HUDEP-2 (cell line): ENCODE data around the gene JADE3.

ENCODE experiments used
- DNase-seq, 76 experiments: peaks; one replicate each; lab custom pipeline; 2025; ENCODE audit not compliant: unreplicated experiment in 76 of 76; lab: John Stamatoyannopoulos, UW

The JADE3 gene

DNA sequence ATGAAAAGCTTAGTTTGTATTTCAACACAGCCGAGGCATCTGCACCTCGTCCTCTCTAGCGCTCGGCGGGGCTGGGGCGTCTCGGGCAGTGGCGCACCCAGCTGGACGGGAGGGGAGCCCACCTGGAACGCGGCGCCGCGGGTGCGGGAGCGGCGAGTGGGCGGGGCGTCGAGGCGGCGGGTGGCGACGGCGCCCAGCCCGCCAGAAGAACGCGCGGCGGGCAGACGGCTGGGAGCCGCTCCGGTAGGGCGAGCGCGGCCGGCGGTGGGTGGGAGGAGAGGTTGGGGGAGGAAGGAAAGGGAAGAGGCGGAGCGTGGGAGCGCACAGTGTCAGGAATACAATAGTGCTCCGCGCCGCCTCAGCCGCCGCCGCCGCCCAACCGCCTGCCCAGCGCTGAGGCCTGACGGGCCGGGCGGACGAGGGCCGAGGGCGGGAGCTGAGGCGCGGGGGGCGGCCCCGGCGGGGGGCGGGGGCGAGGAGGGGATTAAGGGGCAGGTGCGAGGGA is at the start of gene JADE3:
JADE3 (plus strand) TSS at position 324 of the 505 bp plus-strand sequence. CDS start 72,474 bp downstream, outside the sequence.
- DNase-seq = peak in 56 of 76 experiments; percentile 0 to 63 (median 29)

DNA sequence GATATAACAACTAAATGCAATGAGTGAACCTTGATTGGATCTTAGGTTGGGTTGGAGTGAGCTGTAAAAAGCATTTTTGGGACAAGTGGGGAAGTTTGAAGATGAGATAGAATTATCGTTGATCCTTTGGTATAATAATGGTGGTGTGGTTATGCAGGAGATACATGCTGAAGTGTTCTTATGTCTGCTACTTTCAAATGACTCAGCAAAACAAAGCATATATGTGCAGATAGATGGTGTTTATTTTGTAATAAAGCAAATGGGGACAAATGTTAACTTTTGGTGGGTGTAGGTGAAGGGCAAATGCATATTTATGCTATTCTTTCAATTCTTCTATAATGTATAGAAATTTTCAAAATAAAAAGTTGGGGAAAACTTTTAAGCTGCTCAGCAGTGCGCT is 49.1 kb upstream of the JADE3 start:
- no peak for DNase-seq

DNA sequence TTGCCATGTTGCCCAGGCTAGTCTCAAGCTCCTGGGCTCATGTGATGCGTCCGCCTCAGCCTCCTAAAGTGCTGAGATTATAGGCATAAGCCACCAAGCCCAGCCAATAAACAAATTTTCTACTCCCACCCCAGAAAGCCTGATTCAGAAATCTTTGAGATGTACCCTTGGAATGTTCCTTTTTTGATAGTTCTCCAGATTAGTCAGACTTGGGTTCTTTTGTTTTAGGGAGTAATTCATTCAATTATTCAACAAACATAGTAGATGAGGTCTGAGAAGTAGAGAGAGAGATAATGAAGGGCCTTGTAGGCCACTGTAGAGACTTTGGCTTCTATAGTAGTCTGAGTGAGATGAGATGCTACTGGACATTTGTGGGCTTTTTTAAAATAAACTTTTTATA is 47.6 kb upstream of the JADE3 start:
- no peak for DNase-seq

GRCh38 chrX:46865281-46865680 is 46.9 kb upstream of the JADE3 start:
- DNase-seq = no peak

GRCh38 chrX:46866726-46867125 is 45.5 kb upstream of the JADE3 start:
- no peak for DNase-seq

DNA sequence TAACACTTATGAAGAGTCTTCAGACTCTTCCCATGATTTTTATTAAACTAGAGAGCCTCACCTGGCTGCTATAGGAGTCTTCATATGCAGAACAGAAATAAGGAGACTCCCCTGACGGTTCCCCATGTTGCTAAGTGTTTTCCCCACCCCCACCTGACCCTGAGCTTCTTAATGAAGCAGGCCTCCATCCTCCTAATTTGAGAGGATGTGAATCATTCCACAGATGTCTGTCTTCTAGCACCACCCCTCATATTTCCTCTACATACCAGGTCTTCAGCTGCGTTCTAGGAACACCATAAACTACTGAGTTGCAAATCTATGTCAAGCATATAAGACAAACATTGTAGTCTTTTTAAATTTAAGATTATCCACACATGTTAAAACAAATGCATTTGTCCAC is 38.5 kb upstream of the JADE3 start:
- no peak for DNase-seq

GRCh38 chrX:46876901-46877300 is 35.3 kb upstream of the JADE3 start:
- no peak for DNase-seq

DNA sequence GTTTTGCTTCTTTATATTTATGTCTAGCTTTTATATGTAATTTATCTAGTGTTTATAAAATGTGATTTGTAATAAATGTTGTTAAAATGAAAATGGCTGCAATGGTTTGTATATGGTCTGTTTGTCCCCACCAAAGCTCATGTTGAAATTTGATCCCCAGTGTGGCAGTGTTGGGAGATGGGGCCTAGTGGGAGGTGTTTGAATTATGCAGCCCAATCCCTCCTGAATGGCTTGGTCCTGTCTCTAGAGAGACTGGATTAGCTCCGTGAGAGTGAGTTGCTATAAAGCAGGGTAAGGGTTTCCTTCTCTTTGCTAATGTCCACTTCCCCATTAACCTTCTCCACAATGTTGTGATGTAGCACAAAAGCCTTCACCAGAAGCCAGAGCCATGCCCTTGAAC is 30.0 kb upstream of the JADE3 start:
- DNase-seq = no peak

DNA sequence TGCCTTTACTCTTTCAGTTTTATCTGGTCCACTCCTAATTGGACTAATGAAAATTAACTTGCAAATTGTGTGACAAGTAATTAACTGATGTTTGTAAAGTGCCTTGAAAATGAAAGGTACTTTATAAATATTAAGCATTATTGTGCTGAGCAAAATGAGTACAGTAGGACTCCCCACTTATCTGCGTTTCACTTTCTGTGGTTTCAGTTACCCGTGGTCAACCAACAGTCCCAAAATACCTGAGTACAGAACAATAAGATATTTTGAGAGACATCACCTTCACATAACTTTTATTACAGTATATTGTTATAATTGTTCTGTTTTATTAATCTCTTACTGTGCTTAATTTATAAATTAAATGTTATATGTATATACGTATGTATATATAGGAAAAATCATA is 27.4 kb upstream of the JADE3 start:
- DNase-seq = no peak

GRCh38 chrX:46898207-46898606 is 14.0 kb upstream of the JADE3 start:
- no peak for DNase-seq

- peak in 71 of 76 experiments; percentile 1 to 69 (median 39) for DNase-seq
Measured at GRCh38 chrX:46903458-46904242, 8.6 kb upstream of the JADE3 start.

DNA sequence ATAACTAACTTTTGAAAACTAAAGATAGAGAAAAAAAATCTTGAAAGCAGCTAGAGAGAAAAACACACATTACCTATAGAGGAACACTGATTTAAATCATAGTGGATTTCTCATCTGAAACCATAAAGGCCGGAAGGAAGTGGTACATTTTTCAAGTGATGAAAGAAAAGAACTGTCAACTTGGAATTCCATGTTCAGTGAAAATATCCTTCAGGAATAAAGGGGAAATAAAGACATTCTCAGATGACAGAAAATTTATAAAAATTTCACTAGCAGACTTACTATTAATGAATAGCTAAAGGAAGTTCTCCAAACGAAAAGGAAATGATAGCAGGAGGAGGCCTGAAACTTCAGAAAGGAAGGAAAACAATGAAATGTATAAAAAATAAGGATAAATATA is 7.6 kb upstream of the JADE3 start:
- DNase-seq = no peak

- DNase-seq = no peak
Measured at GRCh38 chrX:46910415-46910814, 1.8 kb upstream of the JADE3 start.

DNA sequence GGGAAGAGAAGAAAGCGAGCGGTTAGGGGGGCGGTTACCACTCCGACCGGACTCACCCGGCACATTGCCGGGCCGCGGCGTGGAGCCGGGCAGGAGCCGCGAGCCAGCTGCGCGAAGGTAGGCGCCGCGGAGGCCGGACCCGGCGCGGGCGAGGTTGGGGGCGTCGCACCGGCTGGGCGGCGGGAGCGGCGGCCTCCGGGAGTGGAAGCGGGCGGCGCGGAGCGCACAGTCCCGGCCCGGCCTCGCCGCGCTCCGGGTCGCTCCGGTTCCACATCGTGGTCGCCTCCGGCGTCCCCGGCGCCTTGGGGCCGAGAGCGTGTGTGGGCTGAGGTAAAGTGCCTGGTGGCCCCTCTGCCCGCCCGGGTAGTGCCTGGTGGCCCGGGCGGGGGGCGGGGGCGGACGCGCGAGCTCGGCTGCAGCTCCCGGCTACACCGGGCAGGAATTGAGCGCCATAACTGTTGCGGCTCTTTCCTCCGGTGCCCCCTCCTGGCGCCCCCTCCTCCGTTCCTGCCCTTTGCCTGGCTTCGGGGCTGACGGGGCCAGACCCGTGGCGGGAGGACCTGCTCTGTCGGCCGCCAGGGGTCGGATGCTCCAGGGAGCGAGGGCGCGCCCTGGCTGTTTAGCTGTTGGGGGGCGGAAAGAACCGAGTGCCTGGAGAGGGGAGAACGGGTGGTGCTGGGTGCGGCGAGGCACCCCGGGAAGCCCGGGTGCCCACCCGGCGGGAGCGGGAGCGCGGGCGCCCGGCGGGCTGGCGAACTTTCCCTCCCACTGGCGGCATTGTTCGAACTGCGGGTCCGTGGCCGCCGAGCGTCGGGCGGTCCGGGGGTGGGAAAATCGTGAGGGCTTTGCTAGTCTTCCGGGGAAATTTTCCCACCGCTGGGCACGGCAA is 626 bp downstream of the JADE3 start:
- peak in 47 of 76 experiments; percentile 0 to 51 (median 11) for DNase-seq

DNA sequence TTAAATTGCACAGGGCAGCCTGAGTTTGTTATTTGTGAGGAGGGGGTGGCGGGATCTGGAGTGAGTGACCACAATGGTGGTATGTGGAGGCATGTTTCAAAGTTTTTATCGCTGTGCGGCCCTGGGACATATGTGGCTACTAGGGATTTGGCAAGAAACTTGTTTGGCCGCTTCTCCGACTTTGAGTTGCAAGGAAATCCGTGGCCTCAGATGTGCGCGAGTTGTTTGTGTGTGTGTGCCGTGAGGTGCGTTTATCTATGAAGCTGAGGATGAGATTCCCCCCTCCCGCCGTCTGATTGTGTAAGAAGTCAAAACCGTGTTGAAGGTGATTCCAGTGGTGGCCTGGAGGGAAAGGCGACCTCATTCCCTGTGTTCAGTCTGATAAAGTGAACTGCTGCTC is 1.4 kb downstream of the JADE3 start:
- peak in 3 of 76 experiments; percentile 1 to 3 (median 2) for DNase-seq

- DNase-seq = no peak
Measured at GRCh38 chrX:46916273-46916672, 4.1 kb downstream of the JADE3 start.

DNA sequence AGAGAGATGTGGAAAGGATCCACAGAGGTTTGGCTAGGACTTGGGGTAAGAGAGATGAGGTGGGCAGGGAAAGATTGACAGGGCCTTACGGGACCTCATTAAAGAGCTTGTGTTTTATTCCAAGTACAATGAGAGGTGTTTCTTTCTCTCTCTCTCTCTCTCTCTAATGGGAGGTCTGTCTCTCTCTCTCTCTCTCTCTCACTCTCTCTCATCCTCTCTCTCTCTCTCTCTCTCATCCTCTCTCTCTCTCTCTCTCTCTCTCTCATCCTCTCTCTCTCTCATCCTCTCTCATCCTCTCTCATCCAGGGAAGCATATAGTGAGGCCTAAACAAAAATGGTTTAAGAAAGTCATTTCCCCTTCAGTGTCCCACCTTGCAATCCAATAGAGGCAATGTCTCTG is 5.4 kb downstream of the JADE3 start:
- no peak for DNase-seq

- DNase-seq = peak in 1 of 76 experiments; percentile 0
Measured at GRCh38 chrX:46918434-46918833, 6.2 kb downstream of the JADE3 start.

DNA sequence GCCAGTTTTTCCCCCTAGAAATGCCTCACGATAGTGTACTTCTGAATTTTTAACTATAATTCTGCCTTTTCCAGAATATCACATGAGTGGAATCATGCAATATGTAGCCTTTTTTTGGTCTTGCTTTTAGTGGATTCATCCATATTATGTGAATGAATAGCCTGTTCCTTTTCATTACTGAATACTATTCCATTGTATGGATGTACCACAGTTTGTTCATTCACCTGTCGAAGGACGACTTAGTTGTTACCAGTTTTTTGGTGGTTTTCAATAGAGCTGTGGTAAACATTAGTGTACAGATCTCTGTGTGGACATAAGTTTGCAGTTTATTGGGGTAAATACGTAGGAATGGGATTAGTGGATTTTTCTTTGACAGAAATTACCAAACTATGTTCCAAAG is 8.0 kb downstream of the JADE3 start:
- no peak for DNase-seq

- DNase-seq = no peak
Measured at GRCh38 chrX:46922611-46923010, 10.4 kb downstream of the JADE3 start.

GRCh38 chrX:46927718-46928117 is 15.5 kb downstream of the JADE3 start:
- DNase-seq = no peak
